Cerebellar nuclear complex (tissue), 1 donor: ENCODE data around the gene DPM3.
"Not testable (repeated sequence)": the region's sequence is repeated elsewhere in the genome, so short reads cannot be mapped to it uniquely, and the experiment has no call there.

ENCODE experiments used
- DNase-seq, 2 experiments: peaks; one replicate each; lab custom pipeline; 2025; lab: John Stamatoyannopoulos, UW

Gene DPM3

DNA sequence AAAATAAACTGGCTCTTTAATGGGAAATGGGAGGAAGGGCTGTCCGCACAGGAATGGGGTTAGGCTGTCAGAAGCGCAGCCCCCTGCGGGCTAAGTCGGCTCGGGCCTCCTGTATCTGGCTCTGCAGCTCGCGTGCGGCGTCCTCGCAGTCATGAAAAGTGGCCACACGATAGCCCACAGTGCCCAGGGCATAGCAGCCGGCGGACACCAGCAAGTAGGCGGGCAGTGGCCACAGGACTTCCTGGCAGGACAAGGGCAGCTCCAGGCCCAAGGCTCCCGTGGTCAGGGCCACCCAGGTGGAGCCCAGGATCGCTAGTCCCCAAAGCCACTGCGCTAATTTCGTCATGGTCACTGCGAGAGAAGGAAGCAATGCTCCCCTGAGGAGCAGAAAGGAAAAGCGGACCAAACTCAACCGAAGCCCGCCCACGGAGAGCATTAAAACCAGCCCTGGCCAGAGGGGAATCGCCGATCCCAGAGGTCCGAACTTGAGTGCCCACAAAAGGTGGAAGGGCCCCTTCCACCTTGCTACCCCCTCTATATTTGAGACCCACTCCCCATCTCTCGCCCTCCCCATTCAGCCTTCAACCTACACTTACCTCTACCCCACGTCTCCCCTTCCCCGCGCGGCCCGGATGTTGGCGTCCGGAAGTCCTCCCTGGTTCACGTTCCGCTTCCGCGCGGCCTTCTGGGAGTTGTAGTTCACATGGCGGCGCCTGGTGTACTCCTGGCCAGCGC, at the start of gene DPM3:
TSS of gene DPM3 (minus strand) at position 637 of the 735 bp plus-strand sequence. CDS start at position 346, 291 bp downstream.
- peak; percentile 34 to 69 for DNase-seq

GRCh38 chr1:155189926-155190325, 49.6 kb upstream of the DPM3 start:
- not testable (repeated sequence) for DNase-seq

DNA sequence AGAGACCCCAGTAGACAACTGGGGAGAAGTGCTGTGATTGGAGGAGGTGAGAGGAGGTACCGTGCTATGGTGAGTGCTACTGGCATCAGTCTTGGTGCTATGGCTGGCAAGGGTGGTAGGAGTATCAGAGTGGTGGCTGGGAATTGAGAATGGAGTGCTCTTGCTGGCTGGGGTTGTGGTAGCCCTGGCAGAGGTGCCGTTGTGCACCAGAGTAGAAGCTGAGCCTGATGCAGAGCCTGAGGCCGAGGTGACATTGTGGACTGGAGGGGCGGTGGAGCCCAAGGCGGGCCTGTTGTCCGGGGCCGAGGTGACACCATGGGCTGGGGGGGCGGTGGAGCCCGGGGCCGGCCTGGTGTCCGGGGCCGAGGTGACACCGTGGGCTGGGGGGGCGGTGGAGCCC, 47.9 kb upstream of the DPM3 start:
- DNase-seq: no peak

GRCh38 chr1:155187456-155187891, 47.1 kb upstream of the DPM3 start:
- DNase-seq: no peak

DNA sequence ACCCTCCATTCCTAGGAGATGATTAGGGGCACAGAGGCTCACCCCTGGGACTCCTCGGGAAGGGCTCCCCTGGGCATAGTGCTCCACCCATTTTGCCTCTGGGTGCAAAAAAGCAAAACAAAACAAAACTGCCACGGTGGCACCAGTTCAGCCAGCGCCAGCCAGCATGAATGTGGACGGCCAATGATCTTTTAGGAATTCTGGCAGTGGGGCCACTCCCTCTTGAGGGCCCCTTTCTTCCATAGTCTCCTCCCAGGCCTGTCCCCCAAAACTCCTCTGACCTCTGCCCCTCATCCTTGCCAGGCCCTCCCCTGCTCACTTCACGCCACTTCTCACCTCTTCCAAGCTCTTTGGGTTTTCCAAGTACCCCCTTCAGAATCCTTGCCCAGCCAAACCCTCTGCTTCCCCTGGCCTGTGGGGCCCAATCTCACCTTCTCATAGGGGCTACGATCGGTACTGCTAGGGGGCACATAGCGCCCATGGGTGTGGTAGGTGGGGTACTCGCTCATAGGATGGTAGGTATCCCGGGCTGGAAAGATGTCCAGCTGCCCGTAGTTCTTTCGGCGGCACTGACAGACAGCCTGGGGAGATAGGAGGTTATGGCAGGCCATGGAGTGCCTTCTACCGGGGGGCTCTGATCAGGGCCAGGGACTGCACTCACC, 46.6 kb upstream of the DPM3 start:
- no peak for DNase-seq

- no peak for DNase-seq
Observed at GRCh38 chr1:155186067-155186793, 45.9 kb upstream of the DPM3 start.

GRCh38 chr1:155185783-155186066, 45.4 kb upstream of the DPM3 start:
- no peak for DNase-seq

DNA sequence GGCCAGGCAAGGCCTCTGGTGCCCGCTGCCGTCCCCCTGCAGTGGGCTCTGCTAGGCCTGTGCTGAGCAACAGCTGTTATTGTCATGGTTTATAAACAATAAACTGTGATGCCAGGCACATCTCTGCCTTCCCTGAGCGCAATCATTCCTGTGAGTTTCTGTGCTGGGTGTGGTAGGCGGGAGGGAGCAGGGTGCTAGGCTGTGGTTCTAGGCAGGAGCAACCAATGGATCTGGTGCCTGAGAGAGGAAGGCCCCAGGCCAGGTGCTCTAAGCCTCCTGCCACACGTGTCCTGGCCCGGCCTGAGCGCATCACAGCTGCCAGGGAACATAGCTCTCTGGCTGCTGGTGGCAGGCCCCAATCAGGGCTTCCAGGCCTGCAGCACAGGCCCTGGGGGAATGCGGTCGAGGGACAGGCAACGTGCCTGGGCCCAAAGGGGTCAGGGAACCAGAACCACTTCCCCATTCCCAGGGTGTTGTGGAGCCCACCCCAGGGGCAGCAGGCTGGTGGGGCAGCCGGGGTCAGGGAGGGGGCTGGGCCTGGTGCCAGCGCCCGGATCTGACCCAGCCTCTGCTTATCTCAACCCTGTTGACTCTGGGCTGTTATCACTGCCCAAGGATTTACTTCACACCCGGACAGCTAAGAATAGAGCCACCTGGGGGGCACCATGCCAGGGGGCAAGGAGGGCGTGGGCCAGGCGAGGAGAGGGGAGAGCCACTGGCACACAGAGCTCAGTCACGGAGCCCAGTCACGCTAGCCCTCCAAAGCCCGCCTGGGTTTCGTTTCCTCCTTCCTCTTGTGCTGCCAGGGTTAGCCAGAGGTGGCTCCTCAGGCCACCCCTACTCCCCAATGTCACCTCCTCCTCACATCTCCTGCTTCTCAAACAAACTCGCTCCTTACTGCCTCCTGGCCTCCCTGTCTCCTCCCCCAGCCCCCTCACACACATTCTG, 44.8 kb upstream of the DPM3 start:
- no peak for DNase-seq

GRCh38 chr1:155184351-155184811, 44.0 kb upstream of the DPM3 start:
- DNase-seq: no peak

DNA sequence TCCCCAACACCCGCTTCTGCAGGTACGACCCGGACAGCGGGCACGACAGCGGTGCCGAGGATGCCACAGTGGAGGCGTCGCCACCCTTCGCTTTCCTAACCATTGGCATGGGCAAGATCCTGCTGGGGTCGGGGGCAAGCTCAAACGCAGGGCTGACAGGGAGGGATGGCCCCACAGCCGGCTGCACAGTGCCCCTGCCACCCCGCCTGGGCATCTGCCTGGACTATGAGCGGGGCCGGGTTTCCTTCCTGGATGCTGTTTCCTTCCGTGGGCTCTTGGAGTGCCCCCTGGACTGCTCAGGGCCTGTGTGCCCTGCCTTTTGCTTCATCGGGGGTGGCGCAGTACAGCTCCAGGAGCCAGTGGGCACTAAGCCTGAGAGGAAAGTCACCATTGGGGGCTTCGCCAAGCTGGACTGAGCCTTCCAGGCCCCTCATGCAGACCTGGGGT, 43.5 kb upstream of the DPM3 start:
- no peak for DNase-seq

DNA sequence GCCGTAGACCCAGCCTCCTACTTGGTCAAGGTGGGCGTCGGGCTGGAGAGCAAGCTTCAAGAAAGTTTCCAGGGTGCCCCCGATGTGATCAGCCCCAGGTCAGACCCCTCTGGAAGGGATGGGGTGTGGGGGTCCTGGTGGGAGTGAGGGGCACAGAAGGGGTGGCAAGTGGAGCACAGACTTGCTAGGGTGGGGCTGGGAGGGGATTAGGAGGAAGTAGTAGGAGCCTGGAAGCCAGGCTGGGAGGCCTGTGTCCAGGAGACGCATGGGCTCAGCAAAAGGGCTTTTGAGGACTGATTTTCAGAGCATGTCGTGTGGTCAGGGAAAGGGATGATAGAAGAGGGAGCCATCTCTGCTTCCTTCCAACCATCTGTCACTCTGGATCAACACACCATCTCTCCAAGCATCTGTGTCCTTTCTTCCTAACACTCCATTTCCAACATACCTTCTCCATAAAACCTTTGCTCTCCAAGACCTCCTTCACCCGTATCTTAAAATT, 41.8 kb upstream of the DPM3 start:
- DNase-seq: no peak

DNA sequence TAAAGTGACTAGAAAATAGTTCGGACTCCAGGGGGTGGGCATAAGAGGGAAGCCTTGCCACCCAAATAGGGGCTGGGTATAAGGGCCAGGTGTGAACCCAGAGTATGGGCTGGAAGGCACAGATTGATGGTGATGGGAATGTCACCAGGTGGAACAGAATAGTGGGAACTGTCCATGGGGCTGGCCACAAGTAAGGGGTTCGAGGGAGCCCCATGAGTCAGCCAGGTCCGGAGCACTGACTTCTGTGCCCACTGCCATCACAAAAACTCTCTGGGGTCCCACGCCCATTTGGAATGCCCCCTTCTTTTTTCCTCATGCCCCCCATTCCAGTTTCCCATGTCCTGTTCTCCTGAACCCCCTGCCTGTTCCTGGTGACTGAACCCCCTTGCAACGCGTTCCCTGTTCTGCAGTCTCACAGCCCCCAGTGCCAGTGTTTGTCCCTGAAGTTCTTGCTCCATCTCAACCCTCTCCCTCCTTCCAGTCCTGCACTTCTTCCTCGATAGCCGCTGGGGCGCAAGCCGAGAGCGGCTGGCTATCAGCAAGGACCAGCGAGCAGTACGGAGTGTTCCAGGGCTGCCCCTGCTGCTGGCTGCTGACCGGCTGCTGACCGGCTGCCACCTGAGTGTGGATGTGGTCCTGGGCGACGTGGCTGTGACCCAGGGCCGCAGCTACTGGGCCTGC, 41.2 kb upstream of the DPM3 start:
- DNase-seq: no peak

GRCh38 chr1:155179112-155180031, 39.0 kb upstream of the DPM3 start:
- DNase-seq: no peak

GRCh38 chr1:155178441-155179111, 38.2 kb upstream of the DPM3 start:
- no peak for DNase-seq

- no peak for DNase-seq
Observed at GRCh38 chr1:155177918-155178281, 37.6 kb upstream of the DPM3 start.

DNA sequence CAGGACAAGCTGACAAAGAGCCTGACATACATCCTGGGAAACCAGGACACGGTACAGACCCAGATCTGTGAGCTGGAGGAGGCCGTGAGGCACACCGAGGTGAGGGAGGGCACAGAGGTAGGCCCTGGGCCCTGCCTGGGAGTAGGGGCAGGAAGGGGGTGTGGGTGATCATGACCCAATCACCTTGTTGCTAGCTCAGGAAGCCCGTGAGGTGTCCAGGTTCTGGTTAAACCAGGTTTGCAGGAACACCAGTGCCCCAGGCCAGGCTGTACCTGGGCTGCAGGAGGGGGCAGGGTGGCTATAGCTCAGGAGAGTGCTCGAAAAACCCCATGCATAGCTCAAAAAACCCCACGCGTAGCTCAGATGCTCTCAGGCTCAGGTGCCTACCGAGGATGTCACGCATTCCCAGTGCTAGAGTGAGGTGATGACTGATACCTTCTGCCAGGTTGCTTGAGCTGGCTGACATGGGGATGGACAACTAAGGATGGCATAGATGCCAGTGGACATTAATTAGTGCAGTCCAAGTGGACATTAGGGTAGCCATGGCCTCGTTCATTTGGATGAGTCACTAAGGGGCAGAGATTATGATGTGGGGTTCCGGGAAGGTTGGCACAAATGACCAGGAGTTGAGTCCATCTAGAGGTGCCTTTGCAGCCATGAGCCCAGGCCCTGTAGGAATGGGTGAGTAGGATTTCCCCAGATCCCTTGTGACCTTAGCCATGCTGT, 37.0 kb upstream of the DPM3 start:
- DNase-seq: no peak

DNA sequence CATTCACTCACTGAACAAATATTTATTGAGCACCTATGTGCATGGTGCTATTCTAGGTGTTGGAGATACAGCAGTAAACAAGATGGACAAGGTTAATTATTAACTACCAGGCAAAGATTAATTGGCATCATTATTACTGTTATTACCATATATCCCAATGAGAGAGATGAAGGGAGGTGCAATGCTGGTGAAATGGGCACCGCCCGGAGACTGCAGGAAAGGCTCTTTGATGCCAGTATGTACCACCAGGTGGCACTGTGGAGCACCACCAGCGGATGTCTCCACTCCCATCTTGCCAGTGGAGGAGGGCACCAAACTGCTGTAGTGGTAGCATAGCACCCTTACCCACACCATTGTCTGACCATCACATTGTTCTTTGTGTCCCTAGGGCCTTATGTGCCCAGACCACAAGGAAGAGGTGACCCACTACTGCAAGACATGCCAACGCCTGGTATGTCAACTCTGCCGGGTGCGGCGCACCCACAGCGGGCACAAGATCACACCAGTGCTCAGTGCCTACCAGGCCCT, 36.3 kb upstream of the DPM3 start:
- DNase-seq: peak; percentile 44 to 53

GRCh38 chr1:155175927-155176371, 35.6 kb upstream of the DPM3 start:
- DNase-seq: no peak
